T-helper 2 cell treated with Interferon-gamma antibody and Interleukin-4, amounts not matched to agents 5 μg/mL and 100 μg/mL, for 36 hours (primary cell): ENCODE measurements around the gene CADM4.

Experiments
- DNase-seq: peaks from one replicate; pipeline ENCODE4 v3.0.0; 2021; ENCODE audit warnings: low spot score
- H3K27ac Mint-ChIP-seq: one replicate; pipeline ENCODE4 v1.8.0; 2021; ENCODE audit warnings: mild to moderate bottlenecking, mixed read lengths
- H3K27me3 Mint-ChIP-seq: one replicate; pipeline ENCODE4 v1.8.0; 2021; ENCODE audit warnings: low read depth, mixed read lengths
- H3K36me3 Mint-ChIP-seq: one replicate; pipeline ENCODE4 v1.8.0; 2021; ENCODE audit warnings: low read depth, mixed read lengths
- H3K4me1 Mint-ChIP-seq: one replicate; pipeline ENCODE4 v1.8.0; 2021; ENCODE audit warnings: low read depth, mixed read lengths
- H3K4me3 Mint-ChIP-seq: one replicate; pipeline ENCODE4 v1.8.0; 2022; ENCODE audit warnings: mild to moderate bottlenecking, moderate library complexity, mixed read lengths
- H3K9me3 Mint-ChIP-seq: one replicate; pipeline ENCODE4 v1.8.0; 2021; ENCODE audit warnings: mixed read lengths

CADM4 gene

DNA sequence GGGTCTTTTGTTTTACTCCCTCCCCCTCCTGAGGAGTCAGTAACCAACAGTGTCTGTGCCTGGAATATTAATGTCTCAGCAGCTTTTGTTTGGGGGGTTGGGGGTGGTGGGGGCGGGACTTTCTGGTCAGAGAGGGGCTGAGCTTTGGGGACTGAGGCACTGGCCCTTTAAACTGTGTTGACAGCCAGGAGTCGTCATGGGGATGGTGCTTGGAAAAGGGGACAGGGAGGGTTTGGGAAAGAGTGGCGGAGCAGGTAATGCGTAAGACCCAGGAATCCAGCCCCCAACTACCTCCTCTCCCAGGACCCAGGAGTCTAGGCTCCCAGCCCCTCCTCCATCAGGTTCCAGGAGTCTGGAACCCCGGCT is 5.2 kb downstream of the CADM4 start:
- DNase-seq, result no peak
- Mint-ChIP-seq H3K9me3 (no peaks in the 10 kb centered on the region), H3K27ac (no peak overlapping the region), H3K27me3 (peaks cover 32% of the 10 kb centered on the region), H3K4me3 (no peak overlapping the region), H3K36me3 (no peaks in the 10 kb centered on the region), H3K4me1 (peaks cover 5% of the 10 kb centered on the region)

GRCh38 chr19:43634068-43634467 is 5.6 kb downstream of the CADM4 start:
- no peak for DNase-seq
- H3K9me3 Mint-ChIP-seq, result no peaks in the 10 kb centered on the region
- no peak overlapping the region for H3K27ac Mint-ChIP-seq
- H3K4me3 Mint-ChIP-seq, result no peak overlapping the region
- H3K4me1 Mint-ChIP-seq, result peaks cover 4% of the 10 kb centered on the region
- H3K36me3 Mint-ChIP-seq, result no peaks in the 10 kb centered on the region
- H3K27me3 Mint-ChIP-seq, result peaks cover 30% of the 10 kb centered on the region

- H3K36me3 Mint-ChIP-seq, result no peaks in the 10 kb centered on the region
- H3K27me3 Mint-ChIP-seq, result peaks cover 25% of the 10 kb centered on the region
- H3K4me1 Mint-ChIP-seq, result no peaks in the 10 kb centered on the region
- DNase-seq, result no peak
- H3K9me3 Mint-ChIP-seq, result no peaks in the 10 kb centered on the region
- H3K27ac Mint-ChIP-seq, result no peak overlapping the region
- H3K4me3 Mint-ChIP-seq, result no peak overlapping the region
These were observed 6.1 kb downstream of the CADM4 start for GRCh38 chr19:43633520-43633919.

GRCh38 chr19:43631491-43631890 is 8.2 kb downstream of the CADM4 start:
- DNase-seq, result no peak
- Mint-ChIP-seq H3K4me3 (no peak overlapping the region), H3K36me3 (no peaks in the 10 kb centered on the region), H3K27ac (no peak overlapping the region), H3K27me3 (peaks cover 19% of the 10 kb centered on the region), H3K9me3 (no peaks in the 10 kb centered on the region), H3K4me1 (peaks cover 4% of the 10 kb centered on the region)

DNA sequence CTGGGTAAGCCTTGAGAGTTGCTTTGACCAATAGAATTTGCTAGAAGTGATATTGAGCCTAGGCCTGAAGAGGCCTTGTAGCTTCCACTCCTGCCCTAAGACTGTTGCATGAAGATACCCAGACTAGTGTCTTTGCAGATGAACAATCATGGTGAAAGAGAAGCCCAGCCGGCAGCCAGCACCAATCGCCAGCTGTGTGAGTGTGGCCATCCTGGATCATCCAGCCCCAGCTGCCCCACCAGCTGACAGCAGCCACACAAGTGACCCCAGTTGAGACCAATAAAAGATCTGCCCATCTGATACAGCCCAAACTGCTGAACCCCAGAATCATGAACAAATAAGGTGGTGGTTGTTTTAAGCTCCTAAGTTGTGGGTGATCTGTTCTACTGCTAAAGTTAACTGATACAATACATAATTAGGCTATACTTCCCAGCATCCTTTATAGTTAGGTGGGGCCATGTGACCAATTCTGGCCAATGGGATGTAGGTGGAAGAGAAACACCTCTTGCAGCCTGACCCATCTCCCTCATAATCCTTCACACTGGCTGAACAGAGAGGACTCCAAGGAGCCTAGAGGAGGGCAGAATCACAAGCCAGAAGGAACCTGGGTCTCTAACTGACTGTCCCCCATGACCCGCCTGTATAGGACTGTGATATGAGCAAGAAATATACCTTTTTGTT is 10.9 kb downstream of the CADM4 start:
- no peak overlapping the region for H3K4me3 Mint-ChIP-seq
- H3K4me1 Mint-ChIP-seq, result peaks cover 11% of the 10 kb centered on the region
- H3K9me3 Mint-ChIP-seq, result no peaks in the 10 kb centered on the region
- no peak for DNase-seq
- no peaks in the 10 kb centered on the region for H3K36me3 Mint-ChIP-seq
- H3K27ac Mint-ChIP-seq, result no peak overlapping the region
- H3K27me3 Mint-ChIP-seq, result peaks cover 17% of the 10 kb centered on the region

DNA sequence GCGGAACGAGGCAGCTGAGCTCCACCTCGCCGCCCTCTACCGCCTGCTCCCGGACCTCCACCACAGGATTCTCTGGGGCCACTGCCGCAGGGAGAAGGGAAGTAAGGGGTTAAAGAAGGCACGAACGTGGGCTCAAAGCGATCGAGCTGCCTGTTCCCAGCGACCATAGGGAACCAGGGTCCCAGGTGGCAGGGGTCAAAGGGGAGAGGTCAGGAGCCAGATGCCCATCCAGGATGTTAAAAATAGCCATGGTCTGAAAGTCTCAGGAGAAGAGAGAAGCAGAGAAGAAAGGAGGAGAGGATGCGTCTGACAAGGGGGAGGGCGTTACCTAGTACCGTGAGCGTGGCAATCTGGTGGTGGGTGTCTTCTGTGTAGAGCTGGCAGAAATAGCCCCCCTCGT is 12.8 kb downstream of the CADM4 start:
- Mint-ChIP-seq H3K4me3 (no peak overlapping the region), H3K27me3 (peaks cover 11% of the 10 kb centered on the region), H3K9me3 (no peaks in the 10 kb centered on the region), H3K4me1 (peaks cover 12% of the 10 kb centered on the region), H3K27ac (no peak overlapping the region), H3K36me3 (no peaks in the 10 kb centered on the region)
- no peak for DNase-seq

DNA sequence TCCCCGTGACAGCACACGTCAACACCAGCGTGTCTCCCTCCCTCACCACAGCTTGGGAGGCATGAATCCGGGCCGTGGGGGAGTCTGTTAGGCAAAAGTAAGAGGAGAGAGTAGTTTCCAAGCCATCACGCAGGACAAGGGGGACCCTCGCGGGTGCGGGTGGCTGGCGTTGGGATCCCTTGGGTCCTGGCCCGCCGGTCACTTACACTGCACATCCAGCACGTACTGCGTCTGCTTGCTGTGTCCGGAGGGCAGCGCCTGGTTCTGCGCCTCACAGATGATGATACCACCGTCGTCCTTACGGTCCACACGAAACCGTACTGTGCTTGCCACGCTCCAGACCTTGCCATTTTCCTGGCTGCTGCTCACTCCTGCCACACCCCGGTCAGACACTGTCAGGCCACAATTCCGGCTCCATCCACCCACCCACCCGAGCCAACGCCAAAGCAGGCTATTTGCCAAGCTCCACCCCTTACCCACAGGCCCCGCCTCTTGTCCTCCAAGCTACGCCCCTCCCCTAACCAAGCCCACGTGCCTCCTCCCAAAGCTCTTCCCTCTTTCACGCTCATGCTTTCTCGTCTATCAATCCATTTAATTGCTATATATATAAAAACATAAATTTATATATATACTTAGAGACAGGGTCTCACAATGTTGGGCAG is 13.6 kb downstream of the CADM4 start:
- H3K27me3 Mint-ChIP-seq, result peaks cover 11% of the 10 kb centered on the region
- H3K4me3 Mint-ChIP-seq, result no peak overlapping the region
- no peak for DNase-seq
- H3K9me3 Mint-ChIP-seq, result no peaks in the 10 kb centered on the region
- peaks cover 12% of the 10 kb centered on the region for H3K4me1 Mint-ChIP-seq
- no peaks in the 10 kb centered on the region for H3K36me3 Mint-ChIP-seq
- H3K27ac Mint-ChIP-seq, result no peak overlapping the region

DNA sequence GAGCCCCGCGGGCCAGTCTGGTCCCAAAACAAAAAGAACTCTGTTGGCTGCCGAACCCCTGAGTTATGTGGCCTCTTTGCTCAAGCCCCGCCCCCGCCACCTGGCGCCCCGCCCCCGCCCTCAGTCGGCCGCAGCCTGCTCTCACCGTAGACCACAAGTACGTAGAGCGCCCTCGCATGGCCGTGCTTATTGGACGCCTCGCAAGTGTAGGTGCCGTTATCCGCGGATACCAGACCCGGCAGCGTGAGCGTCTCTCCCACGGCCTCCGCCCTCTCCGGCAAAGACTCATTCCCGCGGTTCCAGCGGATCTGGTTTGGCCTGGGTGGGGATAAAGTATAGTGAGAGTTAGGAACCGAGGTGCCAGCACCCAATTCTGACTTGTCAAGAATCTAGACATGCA is 14.7 kb downstream of the CADM4 start:
- H3K27ac Mint-ChIP-seq, result no peak overlapping the region
- H3K4me3 Mint-ChIP-seq, result no peak overlapping the region
- peak; percentile 79 for DNase-seq

GRCh38 chr19:43623889-43624670 is 15.6 kb downstream of the CADM4 start:
- H3K9me3 Mint-ChIP-seq, result no peaks in the 10 kb centered on the region
- no peak for DNase-seq
- peaks cover 22% of the 10 kb centered on the region for H3K4me1 Mint-ChIP-seq
- no peak overlapping the region for H3K27ac Mint-ChIP-seq
- no peak overlapping the region for H3K4me3 Mint-ChIP-seq
- H3K36me3 Mint-ChIP-seq, result peaks cover 1% of the 10 kb centered on the region
- H3K27me3 Mint-ChIP-seq, result peaks cover 11% of the 10 kb centered on the region

More for the DNA sequence above, 14.7 kb downstream of the CADM4 start:
- Mint-ChIP-seq H3K36me3 (no peaks in the 10 kb centered on the region), H3K4me1 (peaks cover 20% of the 10 kb centered on the region), H3K9me3 (no peaks in the 10 kb centered on the region), H3K27me3 (peaks cover 11% of the 10 kb centered on the region)

DNA sequence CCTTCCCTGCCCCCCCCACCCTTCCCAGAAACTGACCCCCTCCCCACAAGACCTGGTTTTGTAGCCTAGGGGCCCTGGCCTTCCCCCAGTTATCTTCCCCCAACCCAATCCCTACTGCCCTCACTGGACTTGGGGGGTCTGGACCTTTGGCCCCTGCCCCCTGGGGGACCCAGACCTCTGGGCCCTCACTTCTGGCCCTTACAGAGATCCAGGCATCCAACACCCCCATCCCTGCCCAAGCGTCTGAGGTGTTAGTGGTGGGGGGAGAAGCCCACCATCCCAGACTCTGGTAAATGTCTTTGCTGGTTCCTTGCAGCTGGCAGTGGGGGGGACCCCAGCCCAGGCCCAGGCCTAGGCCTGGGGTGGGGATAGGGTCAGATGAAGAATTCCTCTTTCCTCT is 16.7 kb downstream of the CADM4 start:
- peaks cover 11% of the 10 kb centered on the region for H3K27me3 Mint-ChIP-seq
- no peak overlapping the region for H3K27ac Mint-ChIP-seq
- H3K4me1 Mint-ChIP-seq, result peaks cover 24% of the 10 kb centered on the region
- DNase-seq, result no peak
- peaks cover 1% of the 10 kb centered on the region for H3K36me3 Mint-ChIP-seq
- H3K4me3 Mint-ChIP-seq, result no peak overlapping the region
- no peaks in the 10 kb centered on the region for H3K9me3 Mint-ChIP-seq

DNA sequence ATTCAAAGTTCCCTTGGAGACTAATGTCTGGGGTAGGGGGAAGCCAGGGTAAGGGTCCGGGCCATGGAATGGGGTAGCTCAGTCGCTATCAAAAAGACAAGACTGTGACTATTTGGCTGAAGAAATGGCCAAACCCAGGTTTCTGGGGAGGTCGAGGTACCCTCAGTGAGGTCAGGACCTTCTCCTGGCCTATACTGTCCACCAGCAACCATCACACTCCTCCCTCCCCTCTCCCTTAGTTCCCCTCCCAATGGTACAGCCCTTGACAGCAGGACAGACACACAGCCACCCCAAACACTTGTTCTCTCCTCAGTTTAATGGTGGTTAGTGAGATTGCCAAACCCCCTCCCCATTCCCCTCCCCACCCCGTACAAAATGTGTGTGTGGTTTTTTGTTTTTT is 17.6 kb downstream of the CADM4 start:
- no peak overlapping the region for H3K4me3 Mint-ChIP-seq
- H3K4me1 Mint-ChIP-seq, result peaks cover 22% of the 10 kb centered on the region
- H3K27ac Mint-ChIP-seq, result no peak overlapping the region
- H3K9me3 Mint-ChIP-seq, result no peaks in the 10 kb centered on the region
- H3K27me3 Mint-ChIP-seq, result peaks cover 4% of the 10 kb centered on the region
- H3K36me3 Mint-ChIP-seq, result peaks cover 1% of the 10 kb centered on the region
- DNase-seq, result no peak

DNA sequence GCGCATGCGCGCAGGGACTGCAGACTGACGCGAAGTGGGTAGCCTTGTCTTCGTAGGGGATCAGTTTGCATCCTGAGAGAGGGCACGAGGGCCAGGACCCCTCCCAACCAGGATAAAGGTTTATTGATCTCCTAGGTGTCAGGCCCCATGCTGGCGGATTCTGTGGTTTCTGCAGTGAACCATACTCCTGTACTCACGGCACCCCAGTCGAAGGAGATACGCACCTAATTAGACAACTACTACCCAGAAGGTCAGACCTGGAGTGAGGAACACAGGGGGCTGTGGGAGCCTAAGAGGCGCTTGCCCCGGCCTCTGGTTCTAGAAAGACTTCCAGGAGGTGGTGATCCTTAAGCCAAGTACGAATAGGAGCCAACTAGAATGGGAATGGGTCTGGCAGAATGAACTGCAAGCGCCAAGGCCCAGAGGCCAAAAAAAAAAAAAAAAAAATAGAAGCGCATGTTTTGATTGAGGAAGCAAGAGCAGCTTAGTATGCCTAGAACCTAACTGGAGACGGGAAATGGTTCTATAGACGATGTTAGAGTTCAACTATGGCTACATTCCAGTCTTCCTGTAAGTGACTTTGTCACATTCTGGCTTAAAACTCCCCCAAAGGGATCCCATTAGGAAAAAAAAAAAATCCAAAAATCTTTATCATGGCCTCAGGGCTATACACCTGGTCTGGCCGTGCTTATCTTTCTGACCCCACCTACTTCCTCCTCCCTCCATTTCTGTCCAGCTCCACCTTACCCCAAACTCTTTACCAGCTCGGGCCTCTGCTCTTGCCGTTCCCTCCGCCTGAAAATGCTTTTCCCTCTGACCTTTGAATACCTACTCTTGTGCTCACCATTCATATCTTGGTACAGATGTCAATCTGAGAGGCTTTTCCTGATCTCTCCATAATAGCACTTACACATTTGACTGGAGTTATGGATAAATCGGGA is 19.3 kb downstream of the CADM4 start:
- H3K9me3 Mint-ChIP-seq, result no peaks in the 10 kb centered on the region
- peak overlapping the region; percentile 98 for H3K27ac Mint-ChIP-seq
- H3K36me3 Mint-ChIP-seq, result peaks cover 1% of the 10 kb centered on the region
- peaks cover 22% of the 10 kb centered on the region for H3K4me1 Mint-ChIP-seq
- H3K27me3 Mint-ChIP-seq, result no peaks in the 10 kb centered on the region
- peak overlapping the region; percentile 97 for H3K4me3 Mint-ChIP-seq
- no peak for DNase-seq

GRCh38 chr19:43619262-43620060 is 20.2 kb downstream of the CADM4 start, which contains the start of gene ZNF428:
TSS of gene ZNF428 (minus strand) at chr19:43619629. CDS start at chr19:43614304, 5,325 bp downstream.
- peak within 1 kb of the TSS; percentile 98 for H3K27ac Mint-ChIP-seq
- no peaks in the 10 kb centered on the region for H3K9me3 Mint-ChIP-seq
- peaks cover 1% of the 10 kb centered on the region for H3K36me3 Mint-ChIP-seq
- peaks cover 22% of the 10 kb centered on the region for H3K4me1 Mint-ChIP-seq
- DNase-seq, result peak; percentile 93
- H3K27me3 Mint-ChIP-seq, result no peaks in the 10 kb centered on the region
- H3K4me3 Mint-ChIP-seq, result peak within 1 kb of the TSS; percentile 97
